Activated B cell treated with CpG ODN at 0.5 μM for 24 hours (primary cell): ENCODE measurements around the gene SEMA3D. TPM values are rescaled to one million over a fixed set of nuclear protein-coding genes. Genes with fewer than 3 reads are reported as not detected.

Experiments used
- ATAC-seq: fragments of 200-7000 bp; cut with Tn5 transposase; one replicate; pipeline ENCODE4 v1.10.0; 2021; ENCODE audit warnings: low read depth, mild to moderate bottlenecking, moderate library complexity
- CTCF ChIA-PET: fragments of 350-600 bp; sonication (Branson Sonifier 250); formaldehyde crosslinking; loops from one replicate; lab custom pipeline; 2021; ENCODE audit warnings: antibody characterized with exemption; lab: Charles Lee
- POLR2A ChIA-PET: fragments of 350-600 bp; sonication (Branson Sonifier 250); formaldehyde crosslinking; loops from one replicate; lab custom pipeline; 2021; ENCODE audit warnings: antibody characterized with exemption; lab: Charles Lee
- DNase-seq: peaks from one replicate; pipeline ENCODE4 v3.0.0; 2022
- H3K27ac Mint-ChIP-seq: one replicate; pipeline ENCODE4 v1.8.0; 2020; ENCODE audit warnings: mixed read lengths
- H3K27me3 Mint-ChIP-seq: one replicate; pipeline ENCODE4 v1.8.0; 2021; ENCODE audit warnings: mixed read lengths
- H3K36me3 Mint-ChIP-seq: one replicate; pipeline ENCODE4 v1.8.0; 2021; ENCODE audit warnings: low read depth, mixed read lengths
- H3K4me1 Mint-ChIP-seq: one replicate; pipeline ENCODE4 v1.8.0; 2021; ENCODE audit warnings: mixed read lengths
- H3K4me3 Mint-ChIP-seq: one replicate; pipeline ENCODE4 v1.8.0; 2020; ENCODE audit warnings: mild to moderate bottlenecking, mixed read lengths
- H3K9me3 Mint-ChIP-seq: one replicate; pipeline ENCODE4 v1.8.0; 2020; ENCODE audit warnings: mixed read lengths
- intact Hi-C: fragments of 100-400 bp; cut with micrococcal nuclease; formaldehyde crosslinking; loops from one replicate; pipeline ENCODE4 v1.15.1; 2024
- total RNA-seq: library from RNA; stranded (reverse); gene quantifications from 2 replicates; pipeline ENCODE4 v1.2.3, GENCODE V29; 2022
- TF ChIP-seq, protein P1 (sequence below): fragments of 200-600 bp; IDR thresholded peaks from one replicate; pipeline ENCODE4 v1.8.0; 2022; ENCODE audit warnings: antibody characterized with exemption, mild to moderate bottlenecking

The SEMA3D gene
- total RNA-seq, 1 donor from 2014 or later: not detected

DNA sequence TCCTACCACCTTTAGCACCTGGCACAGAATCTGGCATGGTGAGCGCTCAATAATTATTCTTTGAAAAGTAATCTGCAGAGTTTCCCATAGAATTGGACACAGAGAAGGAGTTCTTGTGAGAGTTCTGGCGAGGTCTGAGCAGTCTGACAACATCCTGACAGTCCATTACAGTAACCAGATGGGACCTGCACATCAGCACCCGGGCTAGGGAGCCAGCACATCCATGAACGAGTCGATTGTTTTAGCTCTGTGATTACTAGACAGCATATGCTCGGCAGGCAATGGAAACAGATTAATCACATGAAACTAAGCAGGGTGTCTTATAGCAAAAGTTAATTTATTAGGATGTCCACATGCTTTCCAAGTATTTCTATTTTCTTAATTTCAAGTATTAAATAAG is 96.7 kb downstream of the SEMA3D start:
- CTCF ChIA-PET: no interaction called here
- H3K36me3 Mint-ChIP-seq: no peaks in the 10 kb centered on the region
- POLR2A ChIA-PET: no interaction called here
- intact Hi-C loops: loop anchor here (10.0 kb wide), 1 partner anchor 55 kb away; no protein-coding TSS in a partner anchor
- no peaks in the 10 kb centered on the region for H3K4me1 Mint-ChIP-seq
- no peak for ATAC-seq
- no peak overlapping the region for H3K27ac Mint-ChIP-seq
- no peak overlapping the region for H3K4me3 Mint-ChIP-seq
- DNase-seq: no peak
- no peaks in the 10 kb centered on the region for H3K27me3 Mint-ChIP-seq
- H3K9me3 Mint-ChIP-seq: no peaks in the 10 kb centered on the region
- TF ChIP-seq, protein P1, sequence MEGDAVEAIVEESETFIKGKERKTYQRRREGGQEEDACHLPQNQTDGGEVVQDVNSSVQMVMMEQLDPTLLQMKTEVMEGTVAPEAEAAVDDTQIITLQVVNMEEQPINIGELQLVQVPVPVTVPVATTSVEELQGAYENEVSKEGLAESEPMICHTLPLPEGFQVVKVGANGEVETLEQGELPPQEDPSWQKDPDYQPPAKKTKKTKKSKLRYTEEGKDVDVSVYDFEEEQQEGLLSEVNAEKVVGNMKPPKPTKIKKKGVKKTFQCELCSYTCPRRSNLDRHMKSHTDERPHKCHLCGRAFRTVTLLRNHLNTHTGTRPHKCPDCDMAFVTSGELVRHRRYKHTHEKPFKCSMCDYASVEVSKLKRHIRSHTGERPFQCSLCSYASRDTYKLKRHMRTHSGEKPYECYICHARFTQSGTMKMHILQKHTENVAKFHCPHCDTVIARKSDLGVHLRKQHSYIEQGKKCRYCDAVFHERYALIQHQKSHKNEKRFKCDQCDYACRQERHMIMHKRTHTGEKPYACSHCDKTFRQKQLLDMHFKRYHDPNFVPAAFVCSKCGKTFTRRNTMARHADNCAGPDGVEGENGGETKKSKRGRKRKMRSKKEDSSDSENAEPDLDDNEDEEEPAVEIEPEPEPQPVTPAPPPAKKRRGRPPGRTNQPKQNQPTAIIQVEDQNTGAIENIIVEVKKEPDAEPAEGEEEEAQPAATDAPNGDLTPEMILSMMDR: no peak

DNA sequence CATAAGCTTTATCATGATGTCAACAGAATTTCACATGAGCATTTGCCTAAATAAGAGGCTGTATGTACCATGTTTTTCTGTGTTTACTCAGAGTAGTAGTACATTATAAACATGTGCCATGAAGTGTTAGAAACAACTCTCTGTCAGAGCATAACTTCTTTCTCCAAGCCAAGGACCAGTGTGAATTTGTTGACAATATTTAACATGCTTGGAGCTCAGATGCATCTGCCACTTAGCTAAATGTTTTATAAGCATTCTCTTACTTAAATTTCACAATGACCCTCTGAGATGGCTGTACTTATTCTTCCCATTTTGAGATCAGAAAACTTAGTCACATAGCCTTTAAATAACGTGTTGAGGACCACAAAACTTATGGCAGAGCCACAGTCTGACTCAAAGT is 105.0 kb downstream of the SEMA3D start:
- Mint-ChIP-seq H3K27me3 (no peaks in the 10 kb centered on the region), H3K36me3 (no peaks in the 10 kb centered on the region), H3K4me3 (no peak overlapping the region), H3K27ac (no peak overlapping the region), H3K9me3 (no peaks in the 10 kb centered on the region), H3K4me1 (no peaks in the 10 kb centered on the region)
- intact Hi-C loops: no loop called here
- no peak for DNase-seq
- CTCF ChIA-PET: no interaction called here
- POLR2A ChIA-PET: no interaction called here
- no peak for ATAC-seq
- TF ChIP-seq, protein P1: no peak

DNA sequence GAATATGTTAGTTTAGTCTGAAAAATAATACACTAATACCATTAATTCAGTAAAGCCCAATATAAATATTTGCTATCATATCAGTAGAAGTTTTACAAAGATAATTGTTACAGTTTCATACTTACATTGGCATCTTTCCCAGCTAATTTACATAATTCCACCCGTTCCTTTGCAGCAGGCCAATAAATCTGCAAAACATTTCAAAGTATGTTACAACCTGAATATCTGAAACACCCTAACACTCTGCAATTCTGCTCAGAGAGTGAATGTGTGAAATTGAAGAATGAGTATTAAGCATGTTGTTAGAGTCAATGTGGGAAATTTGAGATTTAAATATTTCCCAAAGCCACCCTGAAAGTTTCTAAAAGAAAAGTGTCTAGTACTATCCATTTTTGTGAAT is 105.5 kb downstream of the SEMA3D start:
- intact Hi-C loops: no loop called here
- H3K9me3 Mint-ChIP-seq: no peaks in the 10 kb centered on the region
- ChIA-PET CTCF (no interaction called here), POLR2A (no interaction called here)
- no peaks in the 10 kb centered on the region for H3K36me3 Mint-ChIP-seq
- no peak overlapping the region for H3K4me3 Mint-ChIP-seq
- H3K27me3 Mint-ChIP-seq: no peaks in the 10 kb centered on the region
- no peak overlapping the region for H3K27ac Mint-ChIP-seq
- DNase-seq (no peak), ATAC-seq (no peak)
- H3K4me1 Mint-ChIP-seq: no peaks in the 10 kb centered on the region
- TF ChIP-seq, protein P1: no peak

DNA sequence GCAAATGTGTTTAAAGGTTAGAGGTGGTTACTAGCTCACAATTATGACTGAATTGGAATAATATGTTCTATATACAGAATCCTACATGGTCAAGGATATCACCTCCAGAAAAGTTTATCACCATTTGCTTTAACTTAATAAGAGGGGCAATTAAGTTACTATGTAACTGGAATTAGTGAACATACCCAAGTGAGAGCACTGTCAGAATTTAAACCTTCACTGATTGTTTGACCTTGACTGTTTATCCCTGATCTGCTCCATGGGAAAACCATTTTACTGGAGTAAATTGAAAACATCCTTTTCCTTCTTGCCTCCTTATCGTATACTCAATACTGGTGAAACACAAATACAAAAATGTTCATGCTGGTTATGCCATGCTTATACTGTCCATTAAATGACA is 107.4 kb downstream of the SEMA3D start:
- TF ChIP-seq, protein P1: no peak
- no peak overlapping the region for H3K27ac Mint-ChIP-seq
- DNase-seq (no peak), ATAC-seq (no peak)
- POLR2A ChIA-PET: no interaction called here
- CTCF ChIA-PET: no interaction called here
- H3K36me3 Mint-ChIP-seq: no peaks in the 10 kb centered on the region
- H3K9me3 Mint-ChIP-seq: no peaks in the 10 kb centered on the region
- intact Hi-C loops: loop anchor here (1.0 kb wide), 1 partner anchor 37 kb away; no protein-coding TSS in a partner anchor
- H3K4me3 Mint-ChIP-seq: no peak overlapping the region
- H3K4me1 Mint-ChIP-seq: no peaks in the 10 kb centered on the region
- no peaks in the 10 kb centered on the region for H3K27me3 Mint-ChIP-seq

DNA sequence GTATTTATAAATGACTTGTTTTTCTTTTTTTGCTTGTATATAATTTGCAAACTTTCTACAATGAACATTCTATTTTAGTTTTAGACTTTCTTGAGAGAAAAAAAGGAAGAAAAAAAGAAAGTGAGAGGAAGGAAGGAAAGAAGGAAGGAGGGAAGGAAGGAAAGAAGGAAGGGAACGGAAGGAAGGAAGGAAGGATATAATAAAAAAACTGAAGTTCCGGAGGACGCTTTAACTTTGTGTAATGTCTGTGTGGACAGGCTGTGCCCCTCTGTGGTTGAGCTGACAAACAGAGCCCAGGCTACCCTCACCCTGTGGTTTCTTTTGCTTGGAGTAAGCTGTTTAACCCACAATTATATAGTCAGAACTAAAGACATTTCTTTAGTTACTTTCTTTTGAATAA is 108.7 kb downstream of the SEMA3D start:
- ATAC-seq (no peak), DNase-seq (no peak)
- H3K9me3 Mint-ChIP-seq: no peaks in the 10 kb centered on the region
- no peaks in the 10 kb centered on the region for H3K27me3 Mint-ChIP-seq
- intact Hi-C loops: no loop called here
- no peak overlapping the region for H3K4me3 Mint-ChIP-seq
- TF ChIP-seq, protein P1: no peak
- CTCF ChIA-PET: no interaction called here
- no peaks in the 10 kb centered on the region for H3K4me1 Mint-ChIP-seq
- POLR2A ChIA-PET: no interaction called here
- no peaks in the 10 kb centered on the region for H3K36me3 Mint-ChIP-seq
- no peak overlapping the region for H3K27ac Mint-ChIP-seq
